Smooth muscle cell (in vitro differentiated cells): ENCODE results near the gene CEP89. TPM values are rescaled to one million over a fixed set of nuclear protein-coding genes. Genes with fewer than 3 reads are reported as not detected.

Experiments
- DNase-seq: peaks from one replicate; lab custom pipeline; 2025; ENCODE audit not compliant: unreplicated experiment; lab: John Stamatoyannopoulos, UW
- H2AFZ ChIP-seq: fragments of 200-600 bp; sonication (generic); 2 replicates; pipeline ENCODE4 v1.6.0; 2016; ENCODE audit warnings: antibody characterized with exemption, low read depth, mild to moderate bottlenecking
- H3F3A ChIP-seq: fragments of 200-600 bp; sonication (generic); 2 replicates; pipeline ENCODE4 v1.6.0; 2017; ENCODE audit warnings: antibody characterized with exemption, low read depth
- H3K27ac ChIP-seq: fragments of 200-600 bp; sonication (generic); 2 replicates; pipeline ENCODE4 v1.5.1; 2016; ENCODE audit warnings: low read depth, mild to moderate bottlenecking
- H3K27me3 ChIP-seq: fragments of 200-600 bp; sonication (generic); 2 replicates; pipeline ENCODE4 v1.6.1; 2016; ENCODE audit warnings: low read depth, mild to moderate bottlenecking
- H3K36me3 ChIP-seq: fragments of 200-600 bp; sonication (generic); 2 replicates; pipeline ENCODE4 v1.5.1; 2016; ENCODE audit warnings: low read depth
- H3K4me1 ChIP-seq: fragments of 200-600 bp; sonication (generic); 2 replicates; pipeline ENCODE4 v1.5.1; 2016; ENCODE audit warnings: low read depth
- H3K4me2 ChIP-seq: fragments of 200-600 bp; sonication (generic); 2 replicates; pipeline ENCODE4 v1.6.0; 2016; ENCODE audit warnings: mild to moderate bottlenecking
- H3K4me3 ChIP-seq: fragments of 200-600 bp; sonication (generic); 2 replicates; pipeline ENCODE4 v1.5.1; 2016; ENCODE audit warnings: mild to moderate bottlenecking
- H3K79me2 ChIP-seq: fragments of 200-600 bp; sonication (generic); 2 replicates; pipeline ENCODE4 v1.6.0; 2016; ENCODE audit warnings: low read depth, mild to moderate bottlenecking
- H3K9ac ChIP-seq: fragments of 200-600 bp; sonication (generic); 2 replicates; pipeline ENCODE4 v1.6.0; 2016; ENCODE audit warnings: low read depth
- H3K9me3 ChIP-seq: fragments of 200-600 bp; sonication (generic); replicated peaks from 2 replicates; pipeline ENCODE4 v1.5.1; 2016; ENCODE audit warnings: low read depth
- H4K20me1 ChIP-seq: fragments of 200-600 bp; sonication (generic); 2 replicates; pipeline ENCODE4 v1.6.0; 2016; ENCODE audit warnings: low read depth
- WGBS: methylation state at CpG from one replicate; pipeline ENCODE4 v1.1.7; 2016; ENCODE audit warnings: low lambda C conversion rate; 5-methylcytosine and 5-hydroxymethylcytosine counted together
- polyA plus RNA-seq: library from polyadenylated mRNA; unstranded; fragments of >200 nt; fragmentation: Nextera tagmentation; extraction: Ambion mirVana; gene quantifications from 2 replicates; pipeline ENCODE4 v1.2.1, GENCODE V29; 2016
- total RNA-seq: library from RNA; depleted of rRNA; stranded (reverse); fragments of >200 nt; gene quantifications from 2 replicates; pipeline ENCODE4 v1.2.3, GENCODE V29; 2014
- TF ChIP-seq, protein P1 (sequence below): fragments of 200-600 bp; sonication (generic); IDR thresholded peaks from 2 replicates; pipeline ENCODE4 v1.5.1; 2017; ENCODE audit warnings: borderline replicate concordance, mild to moderate bottlenecking, antibody characterized with exemption; ENCODE audit not compliant: insufficient read depth, poor library complexity, severe bottlenecking

The CEP89 gene
- total and polyA plus RNA-seq, 2 experiments from 2014 or later = 11.7 to 19.6 TPM

DNA sequence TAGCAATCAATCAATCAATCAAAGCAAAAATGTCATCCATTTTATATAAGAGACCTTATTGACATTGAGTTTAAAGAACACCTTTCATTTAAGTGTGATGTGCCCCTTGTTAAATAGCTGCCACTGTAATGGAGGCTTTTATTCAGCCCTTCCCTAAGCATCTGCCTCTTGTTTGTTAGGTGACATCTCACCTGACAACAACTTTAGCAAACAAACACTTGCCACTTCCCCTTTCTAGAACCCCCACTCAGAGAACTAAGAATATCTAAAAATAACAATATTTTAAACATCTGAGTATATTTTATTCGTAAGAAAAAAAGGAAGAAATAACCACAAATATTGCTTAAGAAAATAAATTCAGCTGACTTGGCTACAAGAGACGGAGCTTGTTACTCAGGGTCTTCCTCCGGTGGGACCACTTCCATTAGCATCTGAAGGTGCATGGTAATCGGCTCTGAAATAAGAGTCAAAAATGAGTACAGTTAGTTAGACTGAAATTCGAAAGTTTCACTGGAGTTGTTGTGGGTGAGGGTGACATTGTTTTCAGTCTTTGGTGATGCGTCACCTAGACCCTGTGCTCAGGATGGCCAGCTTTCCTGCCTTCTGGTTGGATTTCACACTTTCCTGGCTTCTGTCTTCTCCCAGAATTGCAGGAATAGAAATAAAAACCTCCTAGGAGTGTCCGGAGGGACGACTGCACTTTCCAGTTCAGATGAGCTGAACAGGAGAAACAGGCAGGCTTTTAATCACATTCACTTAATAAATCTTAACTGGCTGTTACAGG lies 141.3 kb downstream of the CEP89 start:
- Histone ChIP-seq H3K4me2 (peak overlapping the region; percentile 66), H3K27ac (peak overlapping the region; percentile 68), H3K4me1 (no peaks in the 10 kb centered on the region), H3F3A (no peaks in the 10 kb centered on the region), H3K9me3 (no peaks in the 10 kb centered on the region), H2AFZ (no peak overlapping the region), H3K36me3 (no peaks in the 10 kb centered on the region), H4K20me1 (no peaks in the 10 kb centered on the region), H3K27me3 (no peaks in the 10 kb centered on the region), H3K79me2 (no peaks in the 10 kb centered on the region), H3K9ac (no peak overlapping the region), H3K4me3 (no peak overlapping the region)
- TF ChIP-seq, protein P1, sequence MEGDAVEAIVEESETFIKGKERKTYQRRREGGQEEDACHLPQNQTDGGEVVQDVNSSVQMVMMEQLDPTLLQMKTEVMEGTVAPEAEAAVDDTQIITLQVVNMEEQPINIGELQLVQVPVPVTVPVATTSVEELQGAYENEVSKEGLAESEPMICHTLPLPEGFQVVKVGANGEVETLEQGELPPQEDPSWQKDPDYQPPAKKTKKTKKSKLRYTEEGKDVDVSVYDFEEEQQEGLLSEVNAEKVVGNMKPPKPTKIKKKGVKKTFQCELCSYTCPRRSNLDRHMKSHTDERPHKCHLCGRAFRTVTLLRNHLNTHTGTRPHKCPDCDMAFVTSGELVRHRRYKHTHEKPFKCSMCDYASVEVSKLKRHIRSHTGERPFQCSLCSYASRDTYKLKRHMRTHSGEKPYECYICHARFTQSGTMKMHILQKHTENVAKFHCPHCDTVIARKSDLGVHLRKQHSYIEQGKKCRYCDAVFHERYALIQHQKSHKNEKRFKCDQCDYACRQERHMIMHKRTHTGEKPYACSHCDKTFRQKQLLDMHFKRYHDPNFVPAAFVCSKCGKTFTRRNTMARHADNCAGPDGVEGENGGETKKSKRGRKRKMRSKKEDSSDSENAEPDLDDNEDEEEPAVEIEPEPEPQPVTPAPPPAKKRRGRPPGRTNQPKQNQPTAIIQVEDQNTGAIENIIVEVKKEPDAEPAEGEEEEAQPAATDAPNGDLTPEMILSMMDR = no peak
- WGBS = 54% methylated on average over 8 of the region's 8 CpGs
- DNase-seq = no peak

DNA sequence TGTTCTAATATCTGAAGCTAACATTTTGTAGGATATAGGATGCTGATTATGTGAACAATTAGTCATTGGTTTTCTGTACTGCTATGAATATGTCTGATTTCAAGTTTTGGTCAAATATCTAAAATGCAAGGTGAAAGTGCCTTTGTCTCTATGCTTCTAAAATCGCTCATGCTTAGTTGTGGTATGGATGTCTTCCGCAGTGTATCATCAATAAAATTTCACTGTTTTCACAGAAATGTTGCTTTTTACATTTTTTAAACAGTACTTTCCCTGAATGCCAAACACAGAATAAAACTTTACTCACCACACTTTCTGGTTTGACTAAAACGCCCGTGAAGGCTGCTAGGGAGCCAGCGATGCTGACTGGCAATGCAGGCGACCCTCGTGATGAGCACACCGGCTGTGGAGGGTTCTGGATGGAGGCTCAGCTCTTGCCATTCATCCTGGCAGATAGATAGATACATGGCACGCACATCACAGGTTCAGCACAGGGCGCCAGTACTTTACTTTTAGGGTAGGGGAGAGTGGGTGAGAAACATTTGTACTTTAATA lies 142.3 kb downstream of the CEP89 start:
- H3K4me3 ChIP-seq = no peak overlapping the region
- no peak overlapping the region for H3K9ac ChIP-seq
- H4K20me1 ChIP-seq = no peaks in the 10 kb centered on the region
- H3K79me2 ChIP-seq = no peaks in the 10 kb centered on the region
- WGBS = 94% methylated on average over 10 of the region's 10 CpGs
- no peaks in the 10 kb centered on the region for H3K27me3 ChIP-seq
- no peak overlapping the region for H2AFZ ChIP-seq
- H3K36me3 ChIP-seq = no peaks in the 10 kb centered on the region
- H3F3A ChIP-seq = no peaks in the 10 kb centered on the region
- H3K4me2 ChIP-seq = no peak overlapping the region
- no peak for DNase-seq
- no peaks in the 10 kb centered on the region for H3K9me3 ChIP-seq
- TF ChIP-seq, protein P1 = no peak
- no peak overlapping the region for H3K27ac ChIP-seq
- no peaks in the 10 kb centered on the region for H3K4me1 ChIP-seq

DNA sequence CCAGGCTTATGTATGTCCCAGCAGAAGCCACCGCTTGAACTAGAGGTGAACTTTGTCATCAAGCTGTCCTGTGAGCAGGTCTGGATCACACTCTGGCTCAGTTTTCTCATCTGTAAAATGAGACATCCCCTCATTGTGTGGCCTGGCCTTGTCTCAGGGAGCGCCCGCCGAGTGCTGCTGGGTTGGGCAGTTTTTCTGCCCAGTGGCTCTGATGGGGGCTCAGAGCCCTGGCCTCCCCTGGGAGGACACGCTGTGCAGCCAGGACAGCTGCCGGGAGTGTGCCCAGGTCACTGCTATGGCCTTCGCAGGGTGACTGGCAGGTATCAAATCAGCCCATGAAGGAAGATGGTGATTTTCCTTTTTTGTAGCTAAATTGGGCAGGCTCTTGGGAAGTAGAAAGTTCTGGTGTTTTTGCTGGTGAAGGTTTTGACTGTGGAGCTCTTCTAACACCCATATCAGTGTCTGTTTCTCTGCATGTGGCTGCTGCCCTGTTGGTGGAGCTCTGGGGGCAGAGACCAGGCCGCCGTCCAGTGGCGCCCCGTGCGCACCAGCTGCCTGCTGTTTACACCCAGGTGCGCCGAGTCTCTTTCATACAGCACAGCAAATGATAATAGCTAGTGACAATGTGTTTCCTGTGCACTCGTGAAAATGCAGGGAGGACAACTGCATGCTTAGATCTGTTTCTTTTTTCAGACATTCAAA lies 143.0 kb downstream of the CEP89 start:
- H3K4me1 ChIP-seq = no peaks in the 10 kb centered on the region
- H3K9me3 ChIP-seq = no peaks in the 10 kb centered on the region
- no peak overlapping the region for H3K27ac ChIP-seq
- no peak for DNase-seq
- no peaks in the 10 kb centered on the region for H3K36me3 ChIP-seq
- no peak overlapping the region for H3K4me3 ChIP-seq
- no peaks in the 10 kb centered on the region for H3K27me3 ChIP-seq
- no peak overlapping the region for H3K4me2 ChIP-seq
- H4K20me1 ChIP-seq = no peaks in the 10 kb centered on the region
- WGBS = 95% methylated on average over 15 of the region's 15 CpGs
- H3K9ac ChIP-seq = no peak overlapping the region
- no peaks in the 10 kb centered on the region for H3K79me2 ChIP-seq
- TF ChIP-seq, protein P1 = no peak
- no peaks in the 10 kb centered on the region for H3F3A ChIP-seq
- H2AFZ ChIP-seq = no peak overlapping the region
